ENCODE results near the gene STOX1.
"Not testable (repeated sequence)": the region's sequence is repeated elsewhere in the genome, so short reads cannot be mapped to it uniquely, and the experiment has no call there.

STOX1 gene

GRCh38 chr10:68826764-68827591 lies at the start of gene STOX1:
STOX1 (plus strand) TSS chr10:68827531; CDS start chr10:68827624, 93 bp downstream.
- peak; percentile 78 for DNase-seq

GRCh38 chr10:68781613-68782574 lies 45.4 kb upstream of the STOX1 start:
- no peak for DNase-seq

GRCh38 chr10:68784476-68784875 lies 42.9 kb upstream of the STOX1 start:
- no peak for DNase-seq

- no peak for DNase-seq
These were observed 39.5 kb upstream of the STOX1 start for GRCh38 chr10:68787813-68788212.

- DNase-seq = no peak
These were observed 36.9 kb upstream of the STOX1 start for GRCh38 chr10:68790476-68790875.

- no peak for DNase-seq
These were observed 35.2 kb upstream of the STOX1 start for GRCh38 chr10:68792115-68792514.

GRCh38 chr10:68795886-68796532 lies 31.3 kb upstream of the STOX1 start:
- DNase-seq = no peak

- DNase-seq = no peak
These were observed 30.7 kb upstream of the STOX1 start for GRCh38 chr10:68796605-68797004.

GRCh38 chr10:68800211-68800610 lies 27.1 kb upstream of the STOX1 start:
- DNase-seq = no peak

GRCh38 chr10:68804692-68805091 lies 22.6 kb upstream of the STOX1 start:
- DNase-seq = no peak

- DNase-seq = not testable (repeated sequence)
These were observed 16.5 kb upstream of the STOX1 start for GRCh38 chr10:68810830-68811229.

GRCh38 chr10:68811314-68812009 lies 15.9 kb upstream of the STOX1 start:
- no peak for DNase-seq

GRCh38 chr10:68812420-68812819 lies 14.9 kb upstream of the STOX1 start:
- no peak for DNase-seq

GRCh38 chr10:68813559-68813958 lies 13.8 kb upstream of the STOX1 start:
- no peak for DNase-seq

- DNase-seq = no peak
These were observed 10.4 kb upstream of the STOX1 start for GRCh38 chr10:68816796-68817412.

GRCh38 chr10:68820359-68820758 lies 7.0 kb upstream of the STOX1 start:
- not testable (repeated sequence) for DNase-seq

GRCh38 chr10:68822626-68823025 lies 4.7 kb upstream of the STOX1 start:
- not testable (repeated sequence) for DNase-seq

- not testable (repeated sequence) for DNase-seq
These were observed 245 bp downstream of the STOX1 start for GRCh38 chr10:68827592-68827959.

GRCh38 chr10:68828083-68828601 lies 811 bp downstream of the STOX1 start:
- peak; percentile 29 for DNase-seq

GRCh38 chr10:68828833-68829232 lies 1.5 kb downstream of the STOX1 start:
- no peak for DNase-seq

GRCh38 chr10:68829521-68829920 lies 2.2 kb downstream of the STOX1 start:
- no peak for DNase-seq

GRCh38 chr10:68829952-68830351 lies 2.6 kb downstream of the STOX1 start:
- no peak for DNase-seq

Data from femur (tissue), 1 donor.